ENCODE measurements around the gene UBE2J1.

Gene UBE2J1

GRCh38 chr6:89290401-89291155 is 61.9 kb downstream of the UBE2J1 start:
- no peak for DNase-seq (ENCODE audit: low spot score)

- no peak for DNase-seq (ENCODE audit: low spot score)
These were observed 62.8 kb downstream of the UBE2J1 start for GRCh38 chr6:89289710-89290109.

- no peak for DNase-seq (ENCODE audit: low spot score)
These were observed 65.0 kb downstream of the UBE2J1 start for GRCh38 chr6:89287351-89288028.

GRCh38 chr6:89286516-89286915 is 66.0 kb downstream of the UBE2J1 start:
- DNase-seq (ENCODE audit: low spot score) = no peak

- no peak for DNase-seq (ENCODE audit: low spot score)
These were observed 67.4 kb downstream of the UBE2J1 start for GRCh38 chr6:89284963-89285735.

GRCh38 chr6:89284081-89284480 is 68.4 kb downstream of the UBE2J1 start:
- no peak for DNase-seq (ENCODE audit: low spot score)

GRCh38 chr6:89282749-89283148 is 69.8 kb downstream of the UBE2J1 start:
- DNase-seq (ENCODE audit: low spot score) = no peak

- DNase-seq (ENCODE audit: low spot score) = peak; percentile 90
These were observed 70.7 kb downstream of the UBE2J1 start for GRCh38 chr6:89281779-89282246.

GRCh38 chr6:89278956-89279355 is 73.6 kb downstream of the UBE2J1 start:
- DNase-seq (ENCODE audit: low spot score) = no peak

Measured in HuH-7 (cell line).